ENCODE data around the gene TMEM117.

TMEM117 gene

DNA sequence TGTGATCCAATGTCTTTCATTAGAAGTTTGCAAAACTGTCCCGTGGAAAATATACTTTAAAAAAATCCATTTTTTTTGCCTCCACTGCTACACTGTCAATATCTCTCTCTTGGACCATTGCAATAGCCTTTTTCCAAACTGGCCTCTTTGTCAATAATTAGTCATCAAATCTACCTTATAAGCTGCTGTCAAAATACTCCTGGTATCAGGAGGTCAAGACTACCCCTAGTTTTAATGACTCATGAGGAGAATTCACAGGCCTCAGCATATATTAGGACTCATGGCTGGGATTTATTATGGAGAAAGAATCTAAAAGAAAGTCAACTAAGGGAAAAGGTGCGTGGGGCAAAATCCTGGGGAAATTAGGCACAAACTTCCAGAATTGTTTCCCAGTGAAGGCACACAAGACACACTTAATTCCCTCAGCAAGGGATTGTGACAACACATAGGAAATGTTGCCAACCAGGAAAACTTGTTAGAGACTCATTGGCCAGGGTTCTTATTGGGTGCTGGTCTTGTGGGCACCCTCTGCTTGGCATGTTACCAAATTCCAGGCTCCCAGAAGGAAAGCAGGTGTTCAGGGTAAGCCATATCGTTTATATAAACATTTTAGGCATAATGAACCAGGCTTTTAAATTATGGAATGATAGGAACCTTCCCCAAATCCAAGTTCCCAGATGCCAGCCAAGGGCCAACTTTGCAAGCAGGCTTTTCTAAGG lies 56.1 kb downstream of the TMEM117 start:
- no peak for DNase-seq

DNA sequence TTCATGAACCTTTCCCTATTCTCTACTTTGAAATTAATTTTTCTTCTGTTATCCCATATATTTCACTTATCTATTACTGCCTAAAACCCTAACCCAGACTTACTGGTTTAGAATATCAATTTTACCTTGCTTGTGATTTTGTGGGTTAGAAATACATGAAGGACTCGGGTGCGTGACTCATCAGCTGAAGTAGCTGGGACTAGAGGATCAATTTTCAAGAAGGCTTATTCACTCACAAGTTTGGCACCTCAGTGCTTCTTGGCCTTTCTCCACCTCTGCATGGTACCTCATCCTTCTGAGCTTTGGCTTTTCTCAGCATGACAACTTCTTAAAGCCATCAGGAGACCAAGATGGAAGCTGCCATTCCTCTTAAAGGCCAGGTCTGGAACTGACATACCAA lies 57.8 kb downstream of the TMEM117 start:
- no peak for DNase-seq

DNA sequence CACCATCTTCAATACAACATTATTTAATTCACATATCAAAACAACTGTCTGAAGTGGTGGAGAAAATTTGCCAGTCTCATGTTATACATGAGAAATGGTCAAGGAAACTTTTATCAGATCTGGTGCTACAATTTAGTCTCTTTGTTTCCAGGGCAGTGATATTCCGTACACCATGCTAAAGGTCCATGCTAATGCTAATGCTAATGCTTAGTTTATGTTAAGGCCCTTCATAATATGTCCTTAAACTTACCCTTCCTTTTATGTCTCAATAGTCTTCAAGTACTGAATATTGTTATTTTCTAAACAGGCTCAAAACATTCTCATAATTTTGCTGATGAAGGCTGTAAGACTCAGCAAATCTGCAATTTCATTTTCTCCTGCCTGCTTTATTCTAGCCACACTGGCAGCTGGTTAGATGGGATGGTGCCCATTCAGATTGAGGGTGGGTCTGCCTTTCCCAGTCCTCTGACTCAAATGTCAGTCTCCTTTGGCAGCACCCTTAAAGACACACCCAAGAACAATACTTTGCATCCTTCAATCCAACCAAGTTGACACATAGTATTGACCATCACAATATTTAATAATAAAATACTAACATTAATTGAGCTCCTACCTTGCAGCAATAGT lies 59.8 kb downstream of the TMEM117 start:
- no peak for DNase-seq

DNA sequence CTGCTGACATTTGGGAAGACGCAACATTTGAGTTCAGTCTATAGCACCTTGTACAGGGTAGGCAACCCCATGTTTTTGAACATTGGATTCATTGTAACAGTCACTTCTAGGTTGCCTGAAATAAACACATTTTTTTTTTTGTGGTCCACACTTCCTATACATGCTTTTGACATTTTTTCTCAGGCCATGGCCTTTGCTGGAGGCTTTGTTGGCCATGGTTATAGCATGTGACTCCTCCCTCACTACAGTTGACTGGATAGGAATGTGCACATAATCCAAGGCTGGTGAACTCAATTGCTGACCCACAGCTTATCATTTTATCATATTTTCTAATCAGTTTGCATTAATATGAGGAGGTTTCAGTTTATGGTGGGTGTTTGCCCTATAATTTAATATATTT lies 60.6 kb downstream of the TMEM117 start:
- DNase-seq, result no peak

DNA sequence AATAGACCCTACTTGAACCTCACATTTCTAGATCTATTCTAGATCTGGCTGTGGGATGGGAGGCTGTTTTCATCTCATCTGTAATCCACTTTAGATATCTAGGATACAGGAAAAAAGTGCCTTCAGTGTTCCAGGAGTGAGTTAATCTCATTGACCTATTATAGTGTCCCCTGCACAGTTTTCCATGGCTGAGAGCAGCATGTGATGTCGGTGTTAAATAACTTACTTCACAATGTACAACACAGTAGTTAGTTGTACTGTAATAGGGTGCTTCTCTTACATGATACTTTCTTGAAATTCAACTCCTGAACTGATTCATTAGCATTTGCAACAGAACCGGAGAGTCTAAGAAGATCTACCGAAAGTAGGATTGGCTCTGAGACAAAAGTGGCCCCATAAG lies 62.6 kb downstream of the TMEM117 start:
- DNase-seq, result no peak

DNA sequence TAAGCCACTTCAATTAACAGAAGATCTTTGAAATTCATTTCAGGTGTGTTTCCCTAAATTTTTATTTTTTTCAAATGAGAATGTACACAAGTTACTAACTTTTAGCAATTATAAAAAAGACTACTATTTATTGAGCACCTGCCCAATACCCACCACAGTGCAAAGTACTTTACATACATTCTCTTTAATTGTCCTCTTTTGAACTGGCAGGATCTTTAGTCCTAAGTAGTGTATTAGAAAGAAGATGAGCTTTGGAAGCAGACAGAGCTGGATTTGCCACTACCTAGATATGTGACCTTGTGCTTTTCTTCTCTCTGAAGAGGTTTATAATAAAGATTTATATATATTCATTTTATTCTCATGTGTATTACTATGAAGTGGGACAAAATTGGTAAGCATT lies 63.7 kb downstream of the TMEM117 start:
- no peak for DNase-seq

DNA sequence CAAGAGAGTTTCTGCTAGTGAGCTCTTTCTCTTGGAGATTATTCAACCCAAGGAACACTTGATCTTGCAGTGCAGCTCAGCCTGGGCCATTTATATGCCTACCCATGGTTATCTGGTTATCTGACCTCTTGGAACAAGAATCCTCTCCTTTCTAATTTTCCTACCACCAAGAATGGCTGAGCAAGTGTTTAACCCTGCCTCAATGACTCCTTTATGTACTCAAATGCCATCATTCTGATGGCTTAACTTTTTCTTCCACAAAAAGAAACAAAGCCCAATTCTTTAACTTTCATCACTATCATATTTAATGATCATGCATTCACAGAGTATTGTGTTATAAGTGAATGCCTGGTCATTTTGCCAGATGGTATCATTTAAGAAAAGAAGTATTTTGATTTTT lies 67.8 kb downstream of the TMEM117 start:
- DNase-seq, result no peak

DNA sequence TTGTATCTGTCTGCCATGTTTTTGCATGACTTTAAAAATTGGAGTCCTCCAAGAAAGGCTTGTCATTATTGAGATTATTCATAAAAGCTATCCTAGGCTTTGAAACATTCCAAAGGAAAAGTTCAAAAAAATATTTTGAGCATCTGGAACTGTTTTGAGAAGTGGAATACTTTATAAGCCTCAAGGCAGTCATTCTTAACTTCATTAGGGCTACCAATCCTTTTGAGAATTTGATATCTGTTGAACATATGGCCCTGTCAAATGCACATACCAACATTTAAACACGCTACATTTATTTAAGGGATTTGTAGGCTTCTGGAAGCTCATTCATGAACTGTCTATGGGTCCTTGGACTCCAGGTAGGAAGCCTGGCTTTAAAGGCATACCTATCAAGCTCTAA lies 77.0 kb downstream of the TMEM117 start:
- DNase-seq, result no peak

DNA sequence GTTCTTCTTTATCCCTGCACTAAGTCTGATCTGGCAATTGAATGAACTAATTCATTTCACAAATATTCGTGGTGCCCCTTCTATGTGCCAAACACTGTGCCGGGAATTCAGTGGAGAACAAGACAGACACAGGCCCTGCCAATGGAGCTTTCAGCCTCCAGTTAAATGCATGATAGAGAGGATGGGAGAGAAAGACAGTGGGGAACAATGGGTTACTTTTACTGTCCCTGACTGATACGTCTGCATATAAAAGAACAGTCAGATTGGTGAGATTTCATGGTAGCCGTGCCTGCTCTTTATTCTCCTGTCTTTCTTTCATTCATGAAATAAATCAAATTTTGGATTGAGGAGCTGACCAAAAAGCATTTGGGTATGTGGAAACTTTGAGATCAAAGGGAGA lies 78.5 kb downstream of the TMEM117 start:
- DNase-seq, result no peak

DNA sequence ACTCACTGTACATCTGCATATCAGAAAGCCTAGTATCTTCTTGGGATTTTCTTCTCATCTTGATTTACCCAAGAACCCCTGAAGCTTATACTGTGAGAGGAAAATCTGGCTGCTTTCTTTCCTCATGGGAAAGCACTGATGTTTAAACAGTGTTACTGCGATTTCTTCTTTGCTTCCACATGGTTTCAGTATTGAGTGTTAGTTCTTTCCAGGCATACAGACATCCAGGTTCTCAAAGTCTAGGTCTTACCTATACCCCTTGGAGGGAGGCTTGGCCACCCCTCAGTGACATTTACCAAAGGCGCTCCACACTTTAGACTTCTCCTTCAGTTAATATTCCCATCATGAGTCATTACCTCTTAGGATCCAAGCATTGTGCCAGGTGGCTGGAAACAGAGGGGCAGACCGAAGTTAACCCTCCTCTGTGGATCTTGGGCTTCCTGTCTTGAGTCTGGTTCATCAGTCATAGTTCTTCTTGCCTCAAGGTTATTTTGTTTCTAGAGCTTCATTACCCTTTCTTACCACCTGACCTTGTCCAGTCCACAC lies 79.1 kb downstream of the TMEM117 start:
- DNase-seq, result no peak

DNA sequence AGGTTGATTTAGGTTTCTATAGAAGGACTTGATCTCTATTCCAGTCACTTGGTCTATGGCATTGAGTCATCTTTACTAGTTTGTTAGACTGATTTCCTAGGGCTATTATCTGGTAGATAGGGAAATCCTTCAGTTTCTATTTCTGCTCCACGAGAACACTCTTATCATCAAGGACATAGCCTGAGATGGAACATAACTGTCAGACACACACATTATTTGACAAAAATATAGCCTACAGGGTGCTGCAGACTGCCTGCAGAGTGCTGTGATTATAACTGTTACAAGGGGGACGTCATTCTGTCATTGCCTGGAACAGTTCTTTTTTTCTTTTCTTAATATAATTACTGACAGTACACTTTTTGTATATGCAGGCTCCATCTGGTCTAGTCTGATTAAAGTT lies 82.0 kb downstream of the TMEM117 start:
- DNase-seq, result no peak

DNA sequence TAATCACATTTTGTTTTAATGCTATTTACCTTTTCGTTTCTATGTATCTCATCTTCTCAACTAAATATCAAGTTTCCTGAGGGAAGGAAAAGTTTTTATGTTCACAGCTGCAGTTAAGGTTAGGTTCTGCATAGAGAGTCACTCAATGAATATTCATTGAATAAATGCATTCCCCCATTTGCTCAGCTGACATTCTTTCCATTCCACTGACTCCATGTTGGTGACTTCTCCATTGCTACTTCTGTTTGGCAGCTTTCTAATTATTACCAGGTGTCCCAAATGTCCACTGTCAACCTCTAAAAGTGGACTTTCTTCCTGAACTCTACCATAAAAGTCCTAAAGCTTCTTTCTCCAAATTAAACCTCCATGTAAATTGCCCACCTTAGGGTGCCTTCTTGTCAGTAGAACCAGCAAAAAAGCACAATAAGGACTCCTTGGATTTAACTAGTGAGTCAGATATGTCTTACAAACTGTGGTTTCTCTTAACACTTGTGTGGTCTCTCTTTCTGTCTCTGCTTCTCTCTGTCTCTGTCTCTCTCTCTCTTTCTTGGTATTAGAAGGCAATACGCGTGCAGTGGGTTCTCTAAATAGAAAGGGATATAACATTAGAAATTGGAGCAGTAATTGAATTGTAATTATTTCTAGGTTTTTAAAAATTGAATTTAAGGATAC lies 85.9 kb downstream of the TMEM117 start:
- no peak for DNase-seq

DNA sequence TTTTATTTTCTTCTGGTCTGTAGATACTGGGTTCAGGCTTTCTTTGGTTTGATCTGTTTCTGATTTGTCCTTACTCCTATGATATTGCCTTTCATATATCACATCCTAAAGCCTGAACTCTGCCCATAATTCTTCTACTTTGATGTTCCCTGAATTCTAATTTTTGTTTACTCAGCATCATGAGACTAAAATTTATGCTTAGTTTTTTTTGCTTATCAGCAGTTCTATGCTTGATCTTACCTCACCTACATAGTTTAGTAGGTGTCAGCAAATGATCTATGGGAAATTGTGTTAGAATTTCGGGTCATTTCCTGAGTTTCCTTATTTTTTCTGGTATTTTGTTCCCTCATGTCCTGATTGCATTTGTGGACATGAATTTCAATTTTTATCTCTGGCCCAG lies 94.2 kb downstream of the TMEM117 start:
- no peak for DNase-seq

DNA sequence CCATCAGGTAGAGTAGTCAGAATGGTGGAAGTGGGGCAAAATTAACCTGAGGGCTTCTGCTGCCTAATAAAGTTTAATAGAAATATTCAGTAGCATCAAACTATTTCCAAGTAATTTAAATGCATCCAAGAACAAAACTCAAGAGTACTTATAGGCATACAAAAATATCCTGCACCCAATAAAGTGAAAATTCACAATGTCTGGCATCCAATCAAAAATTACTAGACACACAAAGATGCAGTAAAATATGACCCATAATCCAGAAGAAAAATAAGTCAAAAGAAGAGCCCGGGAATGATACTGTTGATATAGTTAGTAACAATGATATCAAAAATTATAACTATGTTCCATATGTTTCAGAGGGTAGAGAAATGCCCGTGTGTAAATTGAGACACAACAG lies 95.3 kb downstream of the TMEM117 start:
- no peak for DNase-seq

DNA sequence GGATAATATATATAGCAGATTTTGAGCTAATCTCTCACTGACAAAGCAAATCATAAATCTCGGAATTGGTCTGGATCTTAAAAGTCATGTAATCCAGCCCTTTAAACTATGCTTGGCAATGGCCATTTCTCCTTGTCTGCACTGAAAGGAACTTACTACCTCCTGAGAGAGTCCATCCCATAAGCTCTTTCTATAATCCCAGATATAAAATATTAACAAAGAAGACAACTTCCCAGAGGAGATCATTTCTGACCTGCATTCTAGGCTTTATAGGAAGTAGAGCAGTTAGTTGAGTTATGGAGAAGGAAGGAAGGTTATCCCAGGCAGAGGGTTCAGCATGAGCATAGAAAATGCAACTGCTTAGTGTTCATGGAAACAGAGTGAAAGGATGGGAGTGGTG lies 99.7 kb downstream of the TMEM117 start:
- no peak for DNase-seq

DNA sequence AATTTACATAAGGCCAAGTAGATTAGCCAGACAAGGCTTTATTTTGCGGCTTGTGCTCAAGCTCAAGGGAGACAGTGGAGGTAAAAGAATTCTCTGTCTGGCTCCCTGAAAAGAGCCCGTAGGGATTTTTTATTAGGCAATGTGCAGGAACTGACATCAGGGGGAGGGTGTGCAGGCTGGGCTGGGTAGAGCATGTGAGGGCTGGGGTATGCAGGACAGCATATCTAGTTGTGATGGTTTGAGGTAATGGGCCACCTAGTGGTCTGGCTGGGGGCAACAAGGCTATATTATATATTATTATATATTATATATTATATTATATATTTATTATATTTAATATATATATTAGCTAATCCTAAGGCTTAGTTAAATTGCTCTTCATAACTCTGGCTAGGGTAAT lies 102.1 kb downstream of the TMEM117 start:
- DNase-seq, result no peak

DNA sequence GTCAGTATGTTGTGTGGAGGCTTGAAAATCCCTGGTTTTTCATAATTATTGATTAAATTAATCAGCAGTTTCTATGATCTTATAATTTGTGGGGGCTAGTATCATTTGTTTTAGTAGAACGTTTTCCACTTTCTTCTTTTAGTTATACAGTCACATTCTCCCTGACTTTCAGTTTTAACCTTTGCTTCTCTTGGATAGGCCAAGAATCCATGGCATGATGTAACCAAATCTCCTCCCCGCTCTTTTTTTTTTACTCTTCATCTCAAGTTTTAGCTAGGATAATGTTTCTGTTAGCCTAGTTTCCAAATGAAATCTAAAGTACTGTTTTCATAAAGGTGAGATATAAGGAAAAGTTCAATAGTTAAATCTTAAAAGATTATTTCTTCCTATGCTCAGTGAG lies 106.5 kb downstream of the TMEM117 start:
- no peak for DNase-seq

DNA sequence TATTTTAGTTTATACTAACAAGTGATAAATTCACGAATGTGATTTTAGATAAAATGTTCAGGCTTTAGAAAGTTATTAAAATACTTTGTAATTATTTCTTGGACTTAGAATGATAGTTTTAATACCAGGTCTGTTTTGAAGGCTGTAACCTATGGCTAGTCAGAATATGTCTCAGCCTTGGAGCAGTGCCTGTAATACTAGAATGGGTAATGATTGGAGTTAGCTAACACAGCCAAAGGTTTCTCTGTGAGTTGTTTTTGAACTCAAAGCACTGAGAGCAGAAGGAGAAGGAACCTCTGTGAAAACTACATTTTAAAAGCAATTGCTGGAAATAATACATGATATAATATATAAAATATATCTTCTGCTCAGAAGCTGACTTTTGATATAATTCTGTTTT lies 110.1 kb downstream of the TMEM117 start:
- no peak for DNase-seq

DNA sequence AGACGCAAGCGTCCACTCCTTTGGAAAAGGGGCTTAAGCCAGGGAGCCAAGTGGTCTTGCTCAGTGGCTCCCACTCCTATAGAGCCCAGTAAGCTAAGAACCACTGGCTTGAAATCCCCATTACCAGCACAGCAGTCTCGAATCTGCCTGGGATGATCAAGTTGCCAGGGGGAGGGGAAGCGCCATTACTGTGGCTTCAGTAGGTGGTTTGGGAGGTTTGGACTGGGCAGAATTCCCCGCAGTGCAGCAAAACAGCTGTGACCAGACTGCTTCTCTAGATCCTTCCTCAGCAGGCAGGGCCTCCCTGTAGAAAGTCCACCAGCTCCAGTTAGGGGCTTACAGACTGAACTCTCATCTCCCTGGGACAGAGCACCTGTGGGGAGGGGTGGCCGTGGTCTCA lies 115.4 kb downstream of the TMEM117 start:
- no peak for DNase-seq

DNA sequence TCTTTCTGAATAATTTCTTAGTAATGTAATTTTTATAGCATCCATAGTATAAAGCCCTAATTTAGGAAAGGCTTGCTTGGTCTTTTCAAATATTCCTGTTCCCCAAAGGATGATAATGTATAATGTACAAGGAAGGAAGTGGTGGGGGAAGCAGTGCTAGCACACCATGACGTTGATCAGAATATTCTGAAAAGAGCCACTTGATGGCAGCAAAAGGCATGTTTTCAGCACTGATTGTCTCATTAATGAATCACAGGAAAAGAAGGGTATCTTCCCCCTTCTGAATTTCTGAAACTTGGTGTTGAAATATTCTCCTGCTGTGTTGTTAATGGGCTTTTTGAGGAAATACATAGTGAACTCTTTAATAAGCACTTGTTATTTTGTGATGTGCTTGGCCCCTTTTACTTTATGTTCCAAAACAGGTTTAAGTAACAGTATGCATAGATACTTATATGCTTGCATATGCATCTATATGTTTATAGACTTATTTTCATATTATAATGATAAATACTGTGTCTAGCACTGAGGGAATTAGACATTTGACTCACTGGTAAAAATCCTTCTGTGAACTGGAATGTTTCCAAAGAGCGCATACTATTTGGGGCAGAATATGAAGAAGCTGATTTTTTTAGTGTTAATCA lies 122.0 kb downstream of the TMEM117 start:
- peak; percentile 18 for DNase-seq

DNA sequence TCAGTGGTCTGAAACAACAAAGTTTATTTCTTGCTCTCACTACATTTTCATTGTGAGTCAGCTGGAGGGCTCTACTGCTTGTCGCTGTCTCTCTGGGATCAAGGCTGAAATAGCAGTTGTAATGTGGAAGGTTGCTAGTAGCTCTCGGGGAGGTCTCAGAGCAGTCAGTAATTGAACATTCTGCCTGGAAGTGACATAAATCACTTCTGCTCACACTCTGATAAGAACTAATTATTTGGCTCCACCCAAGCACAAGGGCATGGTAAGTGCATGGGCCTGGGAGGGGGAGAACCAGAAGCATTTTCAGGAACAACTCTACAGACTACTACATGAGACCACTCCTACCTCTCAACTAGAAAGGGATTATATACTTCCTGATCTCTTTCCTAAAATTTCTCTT lies 128.2 kb downstream of the TMEM117 start:
- DNase-seq, result no peak

DNA sequence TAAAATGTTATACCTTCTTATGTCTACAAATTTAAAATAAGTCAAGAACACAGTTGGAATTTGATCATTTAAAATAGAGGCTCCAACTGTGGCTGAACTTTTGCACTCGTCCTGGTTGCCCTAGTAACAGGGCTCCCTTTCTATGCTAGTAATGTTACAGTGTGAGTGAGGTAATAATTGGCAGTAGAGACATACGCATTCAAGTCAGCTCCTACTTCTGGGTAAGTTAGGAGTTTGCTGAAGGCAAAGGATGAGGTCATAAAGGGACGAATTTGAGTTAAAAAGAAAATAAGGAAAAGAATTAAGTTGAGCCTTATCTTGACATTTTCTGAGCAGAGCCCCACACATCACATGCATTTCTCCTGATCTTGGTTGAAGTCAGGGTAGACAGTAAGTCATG lies 129.1 kb downstream of the TMEM117 start:
- no peak for DNase-seq

DNA sequence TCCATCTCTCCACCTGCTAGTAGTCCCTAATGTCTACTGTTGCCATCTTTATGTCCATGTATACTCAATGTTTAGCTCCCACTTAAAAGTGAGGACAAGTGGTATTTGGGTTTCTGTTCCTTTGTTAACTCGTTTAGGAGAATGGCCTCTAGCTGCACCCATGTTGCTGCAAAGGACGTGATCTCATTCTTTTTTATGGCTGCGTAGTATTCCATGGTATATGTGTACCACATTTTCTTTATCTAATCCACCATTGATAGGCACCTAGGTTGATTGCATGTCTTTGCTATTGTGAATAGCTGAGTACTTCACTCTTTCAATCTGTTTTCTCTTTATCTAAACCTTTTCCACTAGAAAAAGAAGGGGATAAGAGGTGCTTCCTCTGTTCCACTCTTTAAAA lies 130.0 kb downstream of the TMEM117 start:
- no peak for DNase-seq

DNA sequence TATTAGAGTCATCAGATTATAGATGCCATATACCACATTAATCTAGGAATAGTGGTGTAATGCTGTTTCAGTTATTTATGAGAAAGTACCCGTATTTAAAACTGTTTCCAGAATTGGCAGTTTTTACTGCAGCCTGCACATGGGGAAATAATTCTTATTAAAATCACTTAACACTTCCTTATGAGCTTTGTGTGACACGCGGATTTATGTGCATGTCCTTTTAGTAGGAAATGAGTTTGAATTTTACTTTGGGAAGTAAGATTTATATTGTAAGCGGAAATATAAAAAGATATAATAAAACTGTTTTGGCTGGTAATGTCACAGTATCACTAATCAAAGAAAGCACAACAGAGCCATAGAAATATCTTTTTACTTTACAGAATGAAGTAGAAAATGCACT lies 132.9 kb downstream of the TMEM117 start:
- DNase-seq, result no peak
